ENCODE measurements around the gene NECTIN2. TPM values are rescaled to one million over a fixed set of nuclear protein-coding genes. Genes with fewer than 3 reads are reported as not detected.

The NECTIN2 gene
- total RNA-seq, 1 experiment from 2014 or later: 76.7 TPM

- no TSS peak for BruUV-seq (replicated peaks)
- H3K4me1 ChIP-seq (ENCODE audit: insufficient read depth, low read length, poor library complexity, severe bottlenecking): no peaks in the 10 kb centered on the region
- no peak overlapping the region for H3K4me3 ChIP-seq (ENCODE audit: low read depth, low read length, poor library complexity, severe bottlenecking)
- ChIA-PET POLR2A (ENCODE audit: low non-redundant PET) (no interaction called here), CTCF (no interaction called here)
- TF ChIP-seq EZH2 (IDR thresholded peaks at IDR 0.05; ENCODE audit: borderline replicate concordance, low read depth, low read length, poor library complexity, severe bottlenecking): no peak
- TF ChIP-seq CTCF (conservative IDR thresholded peaks at IDR 0.05; ENCODE audit: low read depth, low read length): no peak
- no peak overlapping the region for H3K27ac ChIP-seq (ENCODE audit: low read depth, low read length, poor library complexity, severe bottlenecking)
- H3K36me3 ChIP-seq (ENCODE audit: insufficient read depth, low read length, poor library complexity, severe bottlenecking): peaks cover 53% of the 10 kb centered on the region
- no peaks in the 10 kb centered on the region for H3K9me3 ChIP-seq (ENCODE audit: low read depth, low read length, poor library complexity, severe bottlenecking)
- intact Hi-C loops (cut with micrococcal nuclease; ENCODE audit: unreplicated experiment): no loop called here
- no peaks in the 10 kb centered on the region for H3K27me3 ChIP-seq (replicated peaks; ENCODE audit: insufficient read depth, low read depth, low read length, poor library complexity)
- no peak for DNase-seq (ENCODE audit: low spot score)
Observed at GRCh38 chr19:44874317-44874716, 28.2 kb downstream of the NECTIN2 start.

- H3K9me3 ChIP-seq (ENCODE audit: low read depth, low read length, poor library complexity, severe bottlenecking): no peaks in the 10 kb centered on the region
- DNase-seq (ENCODE audit: low spot score): no peak
- no peaks in the 10 kb centered on the region for H3K4me1 ChIP-seq (ENCODE audit: insufficient read depth, low read length, poor library complexity, severe bottlenecking)
- H3K27ac ChIP-seq (ENCODE audit: low read depth, low read length, poor library complexity, severe bottlenecking): no peak overlapping the region
- H3K36me3 ChIP-seq (ENCODE audit: insufficient read depth, low read length, poor library complexity, severe bottlenecking): peaks cover 53% of the 10 kb centered on the region
- BruUV-seq (replicated peaks): no TSS peak
- TF ChIP-seq CTCF (conservative IDR thresholded peaks at IDR 0.05; ENCODE audit: low read depth, low read length): no peak
- no peak for TF ChIP-seq EZH2 (IDR thresholded peaks at IDR 0.05; ENCODE audit: borderline replicate concordance, low read depth, low read length, poor library complexity, severe bottlenecking)
- CTCF ChIA-PET: no interaction called here
- POLR2A ChIA-PET (ENCODE audit: low non-redundant PET): no interaction called here
- intact Hi-C loops (cut with micrococcal nuclease; ENCODE audit: unreplicated experiment): no loop called here
- H3K4me3 ChIP-seq (ENCODE audit: low read depth, low read length, poor library complexity, severe bottlenecking): no peak overlapping the region
- no peaks in the 10 kb centered on the region for H3K27me3 ChIP-seq (replicated peaks; ENCODE audit: insufficient read depth, low read depth, low read length, poor library complexity)
Observed at GRCh38 chr19:44875666-44876451, 29.8 kb downstream of the NECTIN2 start.

DNA sequence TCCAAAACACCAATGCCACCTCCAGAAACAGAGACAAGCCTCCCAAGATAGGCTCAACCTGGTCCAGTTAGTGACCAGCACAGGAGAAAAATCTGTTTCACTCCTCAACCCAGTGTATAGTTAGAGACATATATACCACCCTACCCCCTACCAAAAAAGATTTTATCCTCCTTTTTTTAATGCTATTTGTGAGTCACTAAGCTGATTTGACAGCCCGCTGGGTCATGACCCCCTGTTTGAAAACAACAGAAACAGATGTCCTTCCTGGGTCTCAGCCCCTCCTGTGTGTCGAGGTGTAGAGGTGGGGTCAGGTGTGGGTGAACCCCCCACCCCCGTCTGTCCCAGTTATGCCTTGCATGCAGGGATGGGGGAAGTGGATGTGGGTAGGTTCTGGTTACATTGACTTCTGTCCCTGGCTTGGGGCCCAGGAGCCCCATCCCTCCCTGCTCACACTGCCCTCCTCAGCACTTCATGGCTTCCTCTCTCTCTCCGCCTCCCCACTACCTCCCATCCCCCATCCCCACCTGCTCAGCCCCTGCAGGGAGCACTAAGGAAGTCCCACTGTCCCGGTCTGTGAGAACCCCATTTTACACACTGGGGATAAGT is 30.9 kb downstream of the NECTIN2 start:
- Histone ChIP-seq H3K9me3 (ENCODE audit: low read depth, low read length, poor library complexity, severe bottlenecking) (no peaks in the 10 kb centered on the region), H3K36me3 (ENCODE audit: insufficient read depth, low read length, poor library complexity, severe bottlenecking) (peaks cover 49% of the 10 kb centered on the region), H3K4me3 (ENCODE audit: low read depth, low read length, poor library complexity, severe bottlenecking) (no peak overlapping the region), H3K27me3 (replicated peaks; ENCODE audit: insufficient read depth, low read depth, low read length, poor library complexity) (no peaks in the 10 kb centered on the region), H3K27ac (ENCODE audit: low read depth, low read length, poor library complexity, severe bottlenecking) (no peak overlapping the region), H3K4me1 (ENCODE audit: insufficient read depth, low read length, poor library complexity, severe bottlenecking) (no peaks in the 10 kb centered on the region)
- DNase-seq (ENCODE audit: low spot score): no peak
- TF ChIP-seq CTCF (conservative IDR thresholded peaks at IDR 0.05; ENCODE audit: low read depth, low read length) (no peak), EZH2 (IDR thresholded peaks at IDR 0.05; ENCODE audit: borderline replicate concordance, low read depth, low read length, poor library complexity, severe bottlenecking) (no peak)
- BruUV-seq (replicated peaks): no TSS peak
- ChIA-PET CTCF (no interaction called here), POLR2A (ENCODE audit: low non-redundant PET) (no interaction called here)
- intact Hi-C loops (cut with micrococcal nuclease; ENCODE audit: unreplicated experiment): no loop called here

Data from A673 (cell line).